Stimulated activated CD4-positive, alpha-beta T cell treated with anti-CD3 and anti-CD28 coated beads, TNF-alpha, amount 100 ng/mL, for 4 hours (primary cell): ENCODE data around the gene ASXL1.
"Not testable (repeated sequence)": the region's sequence is repeated elsewhere in the genome, so short reads cannot be mapped to it uniquely, and the experiment has no call there.

Experiments
- DNase-seq, 3 experiments: peaks; one replicate each; pipeline ENCODE4 v3.0.0-alpha.2; 2020; ENCODE audit warnings: low read depth in 3 of 3

The ASXL1 gene

DNA sequence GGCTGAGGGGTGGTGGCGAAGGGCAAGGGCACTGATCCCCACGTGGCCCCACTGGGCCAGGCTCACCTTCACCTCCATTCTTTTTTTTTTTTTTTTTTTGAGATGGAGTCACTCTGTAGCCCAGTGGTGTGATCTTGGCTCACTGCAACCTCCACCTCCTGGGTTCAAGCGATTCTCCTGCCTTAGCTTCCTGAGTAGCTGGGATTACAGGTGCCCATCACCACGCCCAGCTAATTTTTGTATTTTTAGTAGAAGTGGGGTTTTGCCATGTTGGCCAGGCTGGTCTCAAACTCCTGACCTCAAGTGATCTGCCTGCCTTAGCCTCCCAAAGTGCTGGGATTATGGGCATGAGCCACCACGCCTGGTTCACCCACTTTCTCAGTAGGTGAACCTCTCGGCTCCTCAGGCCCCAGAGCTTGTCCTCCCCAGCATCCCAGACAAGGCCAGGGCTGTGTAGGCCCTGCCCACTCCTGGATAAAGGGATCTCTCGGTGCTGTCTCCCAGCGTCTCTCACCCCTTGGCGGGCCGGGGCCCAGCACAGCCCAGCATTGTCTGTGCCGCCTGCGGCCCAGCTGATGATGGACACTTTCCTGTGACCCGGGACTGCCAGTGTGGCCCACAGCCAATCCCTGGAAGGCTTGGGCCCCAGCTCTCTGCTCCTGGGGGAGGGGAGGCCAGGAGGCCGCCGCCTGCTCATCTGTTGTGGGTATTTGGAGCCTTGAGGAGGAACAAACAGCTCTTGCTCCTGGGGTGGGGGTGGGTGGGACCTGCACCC lies 108.0 kb downstream of the ASXL1 start:
- DNase-seq = not testable (repeated sequence)

DNA sequence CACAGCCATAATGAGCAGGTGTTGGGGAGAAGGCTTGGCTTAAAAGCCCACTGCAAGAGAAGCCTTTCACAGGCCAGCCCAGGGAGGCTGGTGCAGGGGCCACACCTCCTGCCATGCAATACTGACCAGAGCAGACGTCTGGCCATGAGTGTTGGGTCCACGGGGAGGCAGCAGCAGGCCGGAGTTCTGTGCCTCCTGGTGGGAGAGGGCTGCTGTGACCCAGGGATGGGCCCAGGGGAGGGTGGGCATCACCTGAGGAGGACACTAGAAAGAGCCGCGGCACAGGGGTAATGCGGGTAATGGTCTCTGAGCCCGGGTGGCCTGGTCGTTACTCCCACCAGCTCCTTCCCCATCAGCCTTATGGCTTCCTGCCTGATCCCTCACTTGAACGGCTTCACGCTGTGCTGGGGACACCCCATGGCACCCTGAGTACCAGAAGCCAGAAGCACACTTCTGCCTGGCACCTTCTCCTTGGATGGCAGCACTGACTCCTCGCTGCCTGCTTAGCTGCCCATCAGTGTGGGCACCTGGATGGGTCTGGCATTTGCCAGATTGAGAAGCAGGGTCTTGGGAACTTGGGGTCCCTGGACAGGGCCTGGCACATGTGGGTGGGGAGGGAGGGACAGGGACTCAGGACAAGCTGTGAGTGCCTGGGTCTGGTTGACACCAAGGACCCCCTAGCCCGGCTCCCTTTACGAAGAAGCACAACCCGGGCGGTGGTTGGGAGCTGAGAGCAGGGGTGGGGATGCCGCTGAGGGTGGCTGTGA lies 108.8 kb downstream of the ASXL1 start:
- DNase-seq = no peak

DNA sequence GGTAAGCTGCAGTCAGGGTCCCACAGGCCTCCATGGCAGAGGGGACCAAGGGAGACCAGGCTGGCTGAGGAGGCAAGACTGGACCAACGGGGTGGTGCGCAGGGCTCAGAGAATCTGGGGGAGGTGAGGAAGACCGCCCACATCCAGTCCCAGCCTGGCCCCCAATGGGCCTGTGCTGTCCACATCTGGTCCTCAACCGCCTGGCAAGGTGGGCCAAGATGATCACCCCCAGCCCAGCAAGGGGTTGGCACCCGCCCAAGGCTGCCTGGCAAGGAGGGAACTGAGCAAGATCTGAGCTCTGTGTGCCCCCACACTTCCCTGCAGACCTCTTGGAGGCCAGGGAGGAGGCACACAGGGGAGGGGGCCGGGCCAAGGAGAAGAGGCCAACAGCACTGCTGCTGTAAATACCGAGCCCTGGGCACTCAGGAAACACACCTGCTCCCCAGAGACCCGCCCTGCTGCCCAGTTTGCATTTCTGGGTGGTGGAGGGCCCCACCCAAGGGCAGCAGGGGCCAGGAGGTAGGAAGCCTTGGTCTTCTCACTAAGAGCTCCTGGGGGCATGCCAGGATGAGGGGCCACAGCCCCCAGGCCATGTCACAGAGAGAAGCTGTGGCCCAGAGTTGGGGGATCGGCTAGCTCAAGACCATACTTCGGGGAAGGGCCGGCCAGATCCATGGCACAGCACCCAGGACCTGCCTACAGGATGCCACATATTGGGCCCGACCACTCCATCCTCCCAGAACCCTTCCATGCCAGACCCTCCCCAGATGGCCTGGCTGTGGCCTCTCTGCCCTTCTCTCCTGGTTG lies 109.6 kb downstream of the ASXL1 start:
- DNase-seq = no peak

DNA sequence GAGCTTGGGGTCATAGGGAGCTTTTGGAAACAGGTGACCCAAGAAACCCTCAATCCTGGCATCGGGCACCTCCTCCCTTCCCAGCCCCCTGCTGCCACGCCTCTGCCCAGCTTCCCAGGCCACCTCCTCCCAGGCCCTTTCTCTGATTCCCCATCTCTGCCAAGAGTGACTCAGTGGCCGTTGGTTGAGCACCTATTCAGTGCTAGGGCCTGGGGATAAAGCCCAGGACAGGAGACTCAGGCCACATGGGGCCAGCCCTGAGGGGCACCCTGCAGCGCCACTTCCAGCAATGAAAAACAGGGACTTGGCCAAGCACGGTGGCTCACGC lies 110.1 kb downstream of the ASXL1 start:
- no peak for DNase-seq

DNA sequence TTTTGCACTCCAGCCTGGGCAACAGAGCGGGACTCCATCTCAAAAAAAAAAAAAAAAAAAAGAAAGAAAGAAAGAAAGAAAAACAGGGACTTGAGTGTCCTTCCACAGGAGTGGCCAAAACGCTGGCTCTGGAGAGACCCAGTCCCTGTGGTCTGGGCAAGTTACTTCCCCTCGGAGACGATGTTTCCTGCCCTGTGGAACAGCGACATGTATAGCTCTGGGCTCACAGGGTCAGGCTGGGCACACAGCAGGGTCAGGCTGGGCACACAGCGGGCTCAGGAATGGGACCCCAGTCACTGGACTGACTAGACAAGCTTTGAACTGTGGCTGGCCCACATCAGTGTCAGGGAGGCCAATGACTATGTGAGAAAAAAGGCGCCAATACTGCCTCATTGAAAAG lies 110.7 kb downstream of the ASXL1 start:
- no peak for DNase-seq

DNA sequence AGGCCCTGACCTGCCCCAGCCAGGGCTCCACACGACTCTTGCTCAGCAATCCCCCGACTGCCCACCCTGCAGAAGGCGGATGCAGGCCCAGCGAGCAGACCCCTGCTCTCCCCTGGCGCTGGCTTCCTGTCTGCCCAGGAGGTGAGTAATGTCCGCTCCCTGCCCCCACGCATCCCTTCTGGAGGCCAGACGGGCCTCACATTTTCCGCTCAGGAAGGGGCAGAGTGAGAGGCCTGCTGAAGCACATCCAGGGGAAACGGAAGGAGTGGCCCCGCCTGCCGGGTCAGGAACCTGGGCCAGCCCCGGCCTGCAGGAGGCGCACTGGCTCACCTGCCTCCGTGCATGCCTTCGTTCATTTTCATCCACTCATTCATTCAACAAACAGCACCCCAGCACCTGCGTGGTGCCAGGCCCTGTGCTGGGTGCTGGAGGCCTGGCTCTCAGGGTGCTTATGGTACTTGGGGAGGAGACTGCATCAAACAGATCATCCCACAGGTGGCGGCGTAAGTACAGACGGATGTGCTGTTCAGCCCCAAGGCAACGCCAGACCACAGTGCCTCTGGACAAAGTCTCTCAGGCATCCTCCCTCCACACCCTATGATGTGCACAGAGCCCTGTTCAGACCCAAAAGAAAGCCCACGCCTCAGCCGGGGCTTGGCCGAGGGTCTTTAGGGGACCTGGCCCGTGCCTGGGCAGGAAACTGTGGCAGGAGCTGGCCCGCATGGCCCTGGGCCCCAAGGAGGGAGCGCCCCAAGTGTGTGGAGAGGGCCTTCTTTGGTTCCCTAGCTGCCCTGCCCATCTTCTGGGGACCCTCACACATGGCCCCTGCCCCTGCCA lies 112.1 kb downstream of the ASXL1 start:
- DNase-seq = no peak

DNA sequence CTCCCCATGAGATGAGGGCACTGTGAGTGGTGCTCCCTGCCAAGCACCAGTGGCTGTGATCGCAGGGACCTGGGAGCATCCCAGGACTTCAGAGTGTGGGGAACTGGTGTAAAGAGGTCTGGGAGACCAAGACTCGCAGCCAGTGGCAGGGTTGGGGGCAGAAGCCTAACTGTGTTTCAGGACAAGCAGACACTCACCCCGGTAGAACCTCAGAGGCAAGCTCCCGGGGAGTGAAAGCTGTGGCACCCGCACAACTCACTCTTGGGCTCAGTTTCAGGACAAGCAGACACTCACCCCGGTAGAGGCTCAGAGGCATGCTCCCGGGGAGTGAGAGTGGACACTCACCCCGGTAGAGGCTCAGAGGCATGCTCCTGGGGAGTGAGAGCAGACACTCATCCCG lies 112.8 kb downstream of the ASXL1 start:
- DNase-seq = no peak

DNA sequence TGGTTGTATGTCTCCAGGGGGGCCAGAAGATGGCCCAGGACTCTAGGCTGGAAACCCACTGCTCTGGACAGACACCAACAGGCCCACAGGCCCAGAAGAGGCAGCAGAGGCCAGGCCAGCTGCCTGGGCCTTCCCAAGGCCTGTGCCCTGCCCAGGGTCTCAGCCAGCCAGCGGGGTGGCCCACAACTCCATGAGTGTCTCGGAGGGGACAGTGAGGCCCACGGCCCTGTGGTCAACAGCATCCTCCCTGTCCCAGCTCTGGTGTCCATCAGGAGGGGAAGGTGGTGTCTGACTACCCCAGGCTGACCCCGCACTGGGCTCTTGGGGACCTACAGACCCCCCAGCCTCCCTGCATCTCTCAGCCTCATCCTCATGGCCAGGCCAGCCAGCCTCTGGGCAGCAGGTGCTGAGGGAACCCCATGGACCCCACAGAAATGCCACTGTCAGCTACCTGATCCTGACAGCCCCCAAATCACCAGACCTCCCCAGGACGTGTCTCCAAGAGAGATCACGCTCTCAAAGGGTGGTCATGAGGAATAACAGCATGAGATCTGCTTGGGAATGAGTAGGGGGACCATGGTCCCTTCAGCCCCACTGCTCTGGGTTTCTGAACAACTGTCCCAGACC lies 114.6 kb downstream of the ASXL1 start:
- no peak for DNase-seq

DNA sequence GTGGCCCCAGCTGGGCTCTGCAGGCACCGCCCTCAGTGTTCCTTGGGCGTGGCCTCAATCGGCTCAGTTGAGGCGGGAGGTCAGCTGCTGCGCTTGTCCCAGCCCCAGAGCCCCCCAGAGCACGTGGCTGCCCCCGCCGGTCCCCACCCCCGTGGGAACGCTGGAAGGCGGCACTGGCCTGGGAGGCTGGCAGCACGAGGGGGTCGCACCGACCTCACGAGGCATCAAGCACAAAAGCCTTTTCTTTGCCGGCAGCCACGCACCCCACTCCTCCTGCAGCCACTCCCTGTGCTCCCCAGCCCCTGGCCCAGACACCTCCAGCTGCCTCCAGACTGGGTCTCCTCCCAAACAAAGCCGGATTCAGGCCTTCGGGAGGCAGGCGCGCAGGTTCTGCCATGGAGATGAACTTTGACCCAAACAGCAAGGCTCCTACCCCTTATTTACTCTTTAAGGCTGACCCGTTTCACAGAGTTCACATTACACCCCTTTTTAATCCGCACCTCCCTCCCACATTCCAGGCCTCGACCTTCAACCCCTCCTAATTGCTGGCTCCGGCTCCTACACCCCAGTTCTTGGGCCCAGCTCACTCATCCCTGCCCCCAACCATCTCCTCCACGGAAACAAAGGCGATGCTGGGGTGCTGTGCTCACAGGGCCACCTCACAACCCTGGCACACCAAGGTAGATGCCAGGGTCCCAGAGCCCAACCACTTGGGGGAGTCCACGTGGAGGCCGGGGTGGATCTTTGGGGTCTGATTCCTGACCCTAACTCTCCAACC lies 115.3 kb downstream of the ASXL1 start:
- no peak for DNase-seq

DNA sequence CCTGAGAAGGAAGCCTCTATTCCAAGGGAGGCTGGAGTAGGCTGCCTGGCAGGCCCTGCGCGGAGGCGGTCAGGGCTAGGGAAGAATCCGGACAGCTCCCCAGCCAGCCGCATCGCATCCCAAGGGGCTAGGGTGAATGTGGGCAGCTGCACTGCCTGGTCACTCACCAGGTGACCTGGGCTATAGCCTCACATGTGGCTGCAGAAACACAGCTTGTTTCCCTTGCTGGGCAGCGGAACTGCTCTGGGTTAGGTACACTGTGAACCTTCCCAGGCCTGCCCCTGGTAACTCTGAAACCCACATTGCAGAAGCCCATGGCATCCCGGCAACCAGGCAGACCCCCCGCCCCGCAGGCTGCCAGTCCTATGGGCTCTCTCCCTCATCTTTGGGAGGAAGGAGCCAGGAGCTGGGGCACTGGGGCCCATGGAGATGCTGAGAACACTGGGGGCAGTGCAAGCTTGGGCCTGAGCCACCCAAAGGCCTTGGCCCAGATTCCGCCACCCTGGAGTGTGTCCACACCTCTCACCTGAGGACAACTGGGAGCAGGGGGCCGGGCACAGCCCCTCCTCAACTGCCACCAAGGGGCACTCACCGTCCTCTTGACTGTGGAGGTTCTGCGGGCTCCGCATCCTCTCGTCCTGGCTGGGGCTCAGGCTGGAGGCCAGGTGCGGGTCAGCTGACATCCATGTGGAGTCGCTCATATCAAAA lies 116.0 kb downstream of the ASXL1 start:
- no peak for DNase-seq

DNA sequence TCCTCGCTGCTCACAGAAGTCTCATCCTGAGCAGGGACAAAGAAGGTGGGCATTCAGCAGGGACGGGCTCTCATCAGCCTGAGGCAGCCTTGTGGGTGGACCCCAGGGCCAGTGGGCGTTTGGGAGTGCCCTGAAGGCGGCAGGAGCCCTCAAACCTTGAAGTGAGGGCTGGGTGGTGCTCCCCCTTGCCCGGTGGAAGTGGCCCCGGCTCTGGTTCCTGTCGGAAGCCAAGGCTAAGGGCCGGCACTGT lies 116.5 kb downstream of the ASXL1 start:
- no peak for DNase-seq

DNA sequence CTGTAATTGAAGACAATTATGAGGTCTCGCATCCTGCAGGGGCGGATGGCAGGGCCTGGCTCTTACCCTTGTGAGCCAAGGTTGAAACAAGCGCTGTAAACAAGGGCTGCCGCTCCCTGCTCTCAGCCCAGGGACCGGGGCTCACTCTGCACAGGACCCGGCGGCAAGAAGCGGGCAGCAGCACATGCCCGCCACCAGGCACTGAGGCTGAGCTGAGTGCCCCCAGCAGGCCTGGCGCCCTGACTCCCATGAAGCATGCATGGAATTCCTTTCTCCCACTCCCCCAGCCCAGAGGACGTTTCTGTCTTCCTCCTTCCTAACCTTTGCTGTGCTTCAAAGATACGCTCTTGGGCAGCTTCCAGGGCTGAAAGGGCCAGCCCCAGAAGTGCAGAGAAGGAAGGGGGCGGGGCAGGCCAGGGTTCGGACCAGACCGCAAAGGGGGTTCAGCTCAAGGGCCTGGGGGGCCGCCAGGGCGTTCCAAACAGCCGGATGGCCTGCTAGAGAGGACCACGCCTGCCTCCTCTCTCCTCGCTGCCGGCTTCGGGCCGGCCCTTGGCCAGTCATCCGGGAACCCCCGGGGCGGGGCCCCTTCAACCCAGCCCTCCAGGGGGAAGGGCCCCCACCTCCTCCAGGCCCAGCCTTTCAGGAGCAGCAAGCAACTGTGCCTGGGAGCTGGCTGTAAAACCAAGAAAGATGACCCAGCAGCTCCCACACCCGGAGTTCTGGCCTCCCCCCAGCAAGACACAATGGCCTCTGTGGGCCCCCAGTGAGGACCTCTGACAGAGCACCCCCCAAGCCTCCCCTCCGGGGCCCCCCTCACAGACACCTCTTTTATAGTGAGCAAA lies 117.1 kb downstream of the ASXL1 start:
- DNase-seq = no peak

DNA sequence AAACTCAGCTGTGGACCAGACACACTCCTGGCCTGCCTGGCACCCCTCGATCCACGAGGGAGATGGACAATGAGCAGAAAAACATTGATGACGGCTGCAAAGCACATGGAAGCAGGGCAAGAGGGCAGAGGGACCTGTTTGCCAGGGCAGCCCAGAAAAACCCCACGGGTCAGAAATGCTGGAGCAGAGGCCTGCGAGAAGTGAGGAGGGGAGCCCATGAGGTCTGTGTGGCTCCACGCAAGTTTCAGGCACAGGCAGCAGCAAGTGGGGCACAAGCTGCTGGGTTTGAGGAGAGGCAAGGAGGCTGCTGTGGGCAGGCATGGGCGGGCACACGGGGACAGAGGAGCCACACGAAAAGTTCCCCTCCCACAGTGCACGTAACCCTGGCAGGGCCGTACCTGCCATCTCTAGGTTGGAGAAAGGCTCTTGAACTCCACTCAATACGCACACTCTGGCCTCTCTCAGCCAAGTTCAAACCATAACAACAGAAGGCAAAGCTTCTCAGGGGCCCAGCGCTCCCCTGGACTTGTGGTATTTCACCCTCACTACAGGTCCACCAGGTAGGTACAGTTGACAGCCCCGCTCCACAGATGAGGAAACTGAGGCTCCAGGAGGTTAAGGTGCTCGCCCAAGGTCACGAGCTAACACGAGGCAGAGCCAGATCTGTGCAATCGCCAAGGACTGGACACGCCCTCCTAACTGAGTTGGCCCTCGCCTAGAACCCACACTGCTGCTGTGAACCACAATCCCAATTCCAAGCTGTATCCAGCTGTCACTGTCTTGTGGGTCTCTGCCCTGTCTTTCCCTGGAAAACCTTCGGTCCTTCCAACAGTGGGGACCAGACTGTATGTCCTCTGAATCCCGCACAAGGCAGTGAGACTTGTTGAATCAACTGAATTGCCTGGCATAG lies 118.8 kb downstream of the ASXL1 start:
- DNase-seq = no peak

DNA sequence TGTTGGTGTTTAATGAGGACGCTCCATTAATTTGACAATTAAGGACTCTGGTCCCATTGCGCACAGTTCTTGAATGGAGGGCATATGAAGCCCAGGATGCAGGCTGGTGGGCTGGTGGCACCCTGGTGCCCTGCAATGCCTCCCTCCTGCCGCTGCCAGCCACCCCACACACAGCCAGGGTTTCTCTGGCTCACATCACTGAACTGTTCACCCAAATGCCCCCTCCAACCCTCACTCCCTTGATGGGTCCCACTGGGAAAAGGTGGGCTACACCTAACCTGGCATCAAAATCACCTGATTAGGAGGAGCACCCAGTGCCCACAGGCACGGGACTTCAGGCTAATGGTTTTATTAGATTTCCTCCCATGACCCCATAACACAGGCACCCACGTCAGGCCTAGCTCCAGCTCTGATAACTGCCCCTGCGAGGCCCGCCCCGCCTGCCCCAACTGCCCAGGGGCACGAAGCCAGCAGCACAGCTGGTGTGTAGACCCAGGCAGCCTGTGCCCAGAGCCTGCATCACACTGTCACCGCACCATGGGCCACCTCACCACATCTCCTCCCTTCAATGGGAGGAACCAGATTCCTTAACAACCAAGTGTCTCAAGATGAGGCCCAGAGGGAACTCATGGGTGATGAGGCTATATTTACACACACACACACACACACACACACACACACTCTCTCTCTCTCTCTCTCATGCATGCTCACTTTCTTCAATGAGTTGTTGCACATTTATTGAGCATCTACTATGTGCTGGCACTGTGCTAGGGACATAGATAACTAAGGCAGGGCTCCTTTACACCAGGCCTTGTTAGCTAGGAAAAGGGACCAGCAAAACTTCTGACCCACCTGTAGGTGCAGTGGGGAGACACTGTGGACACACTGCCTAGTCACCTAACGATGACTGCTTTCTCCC lies 119.7 kb downstream of the ASXL1 start:
- no peak for DNase-seq

DNA sequence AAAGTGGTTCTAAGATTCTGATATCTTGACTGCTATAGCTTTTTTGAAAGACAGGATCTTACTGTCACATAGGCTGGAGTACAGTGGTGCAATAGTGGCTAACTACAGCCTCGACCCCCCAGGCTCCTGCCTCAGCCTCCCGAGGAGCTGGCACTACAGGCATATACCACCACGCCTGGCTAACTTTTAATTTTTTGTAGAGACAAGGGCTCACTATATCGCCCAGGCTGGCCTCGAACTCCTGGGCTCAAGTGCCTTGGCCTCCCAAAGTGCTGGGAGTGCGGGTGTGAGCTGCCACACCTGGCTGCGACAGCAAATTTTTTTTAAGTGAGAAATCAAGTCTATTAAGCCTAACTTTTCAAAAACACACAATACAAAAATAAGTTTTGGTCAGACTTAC lies 120.4 kb downstream of the ASXL1 start:
- no peak for DNase-seq

DNA sequence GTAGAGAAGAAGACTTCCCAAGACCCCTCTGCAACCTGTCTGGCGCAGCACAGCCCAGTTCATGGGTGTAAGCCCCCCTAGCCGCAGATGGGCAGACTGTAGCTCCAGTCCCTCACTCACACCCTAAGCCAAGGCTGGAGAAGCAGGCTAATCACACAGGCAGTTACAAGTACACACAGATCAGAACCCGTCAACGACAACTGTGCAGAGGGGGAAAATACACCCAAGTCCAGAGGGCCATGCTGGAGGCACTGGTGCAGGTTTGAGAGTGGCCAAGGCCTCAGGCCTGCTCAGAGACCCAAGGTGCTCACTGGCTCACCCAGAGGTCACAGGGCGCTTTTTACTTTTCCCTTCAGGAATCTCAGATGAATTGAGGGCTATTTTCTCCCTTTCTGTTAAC lies 120.9 kb downstream of the ASXL1 start:
- no peak for DNase-seq

DNA sequence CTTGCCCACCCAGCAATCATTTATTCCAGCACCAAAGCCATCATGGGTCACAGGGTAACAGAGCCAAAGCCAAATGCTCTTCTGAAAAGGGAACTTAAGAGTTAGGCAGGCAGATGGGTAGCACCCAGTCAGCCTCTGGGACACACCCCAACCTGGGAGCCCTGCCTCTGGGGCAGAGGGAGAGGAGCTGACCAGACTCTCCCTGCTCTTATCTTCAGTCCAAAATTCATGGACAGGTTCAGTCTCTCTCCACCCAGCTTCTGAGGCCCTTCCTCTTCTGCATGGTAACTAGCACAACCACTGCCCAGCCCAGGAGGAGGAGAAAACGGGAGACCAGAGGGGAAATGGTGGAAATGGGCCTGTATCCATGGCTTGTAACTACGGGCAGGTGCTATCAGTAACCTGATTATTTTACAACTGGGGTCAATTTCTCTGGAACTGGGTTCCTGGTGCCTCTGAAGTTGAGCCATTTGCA lies 121.6 kb downstream of the ASXL1 start:
- DNase-seq = no peak
